WI38 (cell line): ENCODE results near the gene SCNN1A.

Source experiments
- H3K4me3 ChIP-seq: 2 replicates; pipeline ENCODE4 v1.5.1; 2011; ENCODE audit warnings: low read depth, mild to moderate bottlenecking, control low read depth, low read length
- CTCF ChIP-seq: IDR thresholded peaks from 2 replicates; pipeline ENCODE4 v1.5.1; 2012; ENCODE audit warnings: low read depth, mild to moderate bottlenecking, control low read depth, low read length

SCNN1A gene

GRCh38 chr12:6383572-6384498, 8.5 kb upstream of the SCNN1A start, which contains the start of gene LTBR:
TSS of gene LTBR (plus strand) at chr12:6384162. CDS start at chr12:6384359, 197 bp downstream.
- peak within 1 kb of the TSS; percentile 77 for H3K4me3 ChIP-seq
- no peak for TF ChIP-seq CTCF

GRCh38 chr12:6382982-6383381, 7.6 kb upstream of the SCNN1A start:
- no peak overlapping the region for H3K4me3 ChIP-seq
- no peak for TF ChIP-seq CTCF

GRCh38 chr12:6382371-6382770, 7.0 kb upstream of the SCNN1A start:
- no peak overlapping the region for H3K4me3 ChIP-seq
- no peak for TF ChIP-seq CTCF

GRCh38 chr12:6380141-6381121, 5.1 kb upstream of the SCNN1A start:
- H3K4me3 ChIP-seq = no peak overlapping the region
- no peak for TF ChIP-seq CTCF

- no peak overlapping the region for H3K4me3 ChIP-seq
- no peak for TF ChIP-seq CTCF
Observed at GRCh38 chr12:6378709-6379472, 3.5 kb upstream of the SCNN1A start.

GRCh38 chr12:6377667-6377994, 2.3 kb upstream of the SCNN1A start:
- H3K4me3 ChIP-seq = no peak overlapping the region
- no peak for TF ChIP-seq CTCF
